ENCODE measurements around the gene SP2. TPM values are rescaled to one million over a fixed set of nuclear protein-coding genes. Genes with fewer than 3 reads are reported as not detected.

The SP2 gene
- total RNA-seq, 6 donors from 2014 or later, result 7.6 to 19.4 (median 13.1) TPM

DNA sequence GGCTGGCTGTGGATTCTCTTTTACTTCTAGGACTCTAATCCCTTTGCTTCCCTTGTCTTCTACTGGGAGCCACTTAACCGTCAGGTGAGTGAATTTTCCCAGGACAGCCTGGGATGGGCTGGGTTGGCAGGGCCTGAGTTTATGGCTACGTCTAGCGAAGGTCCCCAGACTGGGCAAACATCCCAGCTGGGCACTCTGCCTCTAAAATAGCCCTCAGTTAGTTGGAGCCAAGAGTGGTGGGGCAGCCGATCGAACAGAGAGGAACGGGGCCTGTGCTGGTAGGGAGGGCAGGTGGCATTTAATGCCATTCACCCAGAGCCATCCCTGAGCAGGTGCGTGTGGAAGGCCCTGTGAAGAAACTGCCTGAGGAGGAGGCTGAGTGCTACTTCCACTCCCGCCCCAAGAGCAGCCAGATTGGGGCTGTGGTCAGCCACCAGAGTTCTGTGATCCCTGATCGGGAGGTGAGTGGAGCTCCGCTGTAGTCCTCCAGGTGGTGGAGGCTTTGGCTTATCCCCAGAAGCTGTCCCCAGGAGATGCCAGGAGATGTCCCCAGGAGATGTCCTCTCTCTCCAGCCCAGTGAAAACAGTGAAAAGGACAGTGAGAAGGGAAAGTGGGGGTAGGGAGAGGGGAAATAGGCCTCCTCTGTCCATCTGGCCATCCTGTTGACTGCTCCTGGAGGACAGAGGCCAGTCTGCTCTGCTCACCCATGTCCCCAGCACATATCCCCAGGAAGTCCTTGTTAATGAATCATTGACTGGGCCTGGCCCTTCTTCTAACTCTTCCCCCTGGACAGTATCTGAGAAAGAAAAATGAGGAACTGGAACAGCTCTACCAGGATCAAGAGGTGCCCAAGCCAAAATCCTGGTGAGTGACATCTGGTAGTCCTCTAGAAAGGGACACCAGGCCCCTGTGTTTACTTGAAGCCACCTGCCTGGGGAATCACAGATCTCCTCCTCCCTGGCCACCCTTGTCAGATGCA lies 49.8 kb downstream of the SP2 start:
- Histone ChIP-seq H3K9me3 (no peaks in the 10 kb centered on the region), H3K4me3 (no peak overlapping the region), H3K27ac (peak overlapping the region in 2 of 4 donors; percentile 54 to 56), H3K4me1 (peaks cover 26 to 67% (median 47%) of the 10 kb centered on the region in 4 donors), H3K36me3 (peaks cover 0 to 20% (median 5%) of the 10 kb centered on the region in 4 donors), H3K27me3 (no peaks in the 10 kb centered on the region)
- 83 to 89% methylated on average over 10 of the region's 10 CpGs for WGBS, 2 donors
- DNase-seq, result no peak
- TF ChIP-seq CTCF (IDR thresholded peaks at IDR 0.05), result no peak
- TF ChIP-seq POLR2A (IDR thresholded peaks at IDR 0.05), result peak in 1 of 4 donors; percentile 2
- no peak for TF ChIP-seq POLR2AphosphoS5 (IDR thresholded peaks at IDR 0.05)
- TF ChIP-seq EP300 (IDR thresholded peaks at IDR 0.05), result no peak
- ATAC-seq (ENCODE audit: low FRiP score in 2 of 2), result no peak

DNA sequence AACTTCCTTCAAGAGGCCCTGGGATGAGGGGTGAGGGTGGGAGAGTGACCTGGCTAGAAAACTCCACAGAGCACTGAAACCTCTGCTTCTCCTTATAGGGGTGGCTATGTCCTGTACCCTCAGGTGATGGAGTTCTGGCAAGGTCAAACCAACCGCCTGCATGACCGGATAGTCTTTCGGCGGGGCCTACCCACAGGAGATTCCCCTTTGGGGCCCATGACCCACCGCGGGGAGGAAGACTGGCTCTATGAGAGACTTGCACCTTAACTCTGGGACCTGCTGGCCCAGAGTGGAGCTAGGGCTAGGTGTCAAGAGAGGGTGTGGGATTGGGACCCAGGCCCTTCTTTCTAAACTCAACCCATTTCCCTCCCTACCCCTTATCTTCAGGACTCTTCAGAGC lies 50.5 kb downstream of the SP2 start:
- Histone ChIP-seq H3K27ac (peak overlapping the region in 3 of 4 donors; percentile 0 to 56 (median 54)), H3K27me3 (no peaks in the 10 kb centered on the region), H3K4me3 (no peak overlapping the region), H3K36me3 (peaks cover 0 to 26% (median 5%) of the 10 kb centered on the region in 4 donors), H3K4me1 (peaks cover 24 to 71% (median 51%) of the 10 kb centered on the region in 4 donors), H3K9me3 (no peaks in the 10 kb centered on the region)
- DNase-seq, result no peak
- 67 to 86% methylated on average over 2 to 6 of the region's 6 CpGs for WGBS, 2 donors
- no peak for ATAC-seq (ENCODE audit: low FRiP score in 2 of 2)
- TF ChIP-seq EP300 (IDR thresholded peaks at IDR 0.05) (no peak), POLR2A (IDR thresholded peaks at IDR 0.05) (peak in 1 of 4 donors; percentile 11)

DNA sequence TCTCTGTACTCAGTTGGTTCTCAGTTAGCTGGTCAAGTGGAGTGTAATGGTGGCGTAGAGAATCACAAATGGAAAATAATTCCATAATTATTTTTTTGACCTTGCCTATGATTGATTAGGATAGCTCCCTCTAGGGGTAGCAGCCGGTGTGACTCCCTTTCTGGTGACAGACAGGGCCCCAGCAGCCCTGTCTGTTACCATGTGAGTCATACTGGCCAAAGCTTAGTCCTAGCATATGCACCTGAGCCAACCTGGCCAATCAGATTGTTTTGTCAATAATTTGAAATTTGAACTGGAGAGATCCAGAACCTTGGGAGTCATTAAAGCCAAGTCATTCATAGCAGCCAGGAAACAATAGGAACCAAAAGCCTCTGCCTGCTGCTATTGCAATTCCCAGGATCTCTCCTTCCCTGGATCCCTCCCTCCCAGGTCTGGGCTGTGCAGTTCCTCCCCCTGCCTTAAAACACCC lies 50.9 kb downstream of the SP2 start:
- Histone ChIP-seq H3K4me1 (peaks cover 23 to 72% (median 54%) of the 10 kb centered on the region in 4 donors), H3K4me3 (no peak overlapping the region), H3K36me3 (peaks cover 0 to 27% (median 5%) of the 10 kb centered on the region in 4 donors), H3K27ac (peak overlapping the region in 2 of 4 donors; percentile 0 to 54), H3K9me3 (no peaks in the 10 kb centered on the region), H3K27me3 (no peaks in the 10 kb centered on the region)
- WGBS, 2 donors, result 24 to 32% methylated on average over 2 of the region's 2 CpGs
- ATAC-seq (ENCODE audit: low FRiP score in 2 of 2) (peak; percentile 77 to 92), DNase-seq (peak in 1 of 2 donors; percentile 88)
- TF ChIP-seq EP300 (IDR thresholded peaks at IDR 0.05) (no peak), CTCF (IDR thresholded peaks at IDR 0.05) (peak; percentile 56 to 77 (median 74))

- 21 to 49% methylated on average over 5 of the region's 5 CpGs for WGBS, 2 donors
- no peaks in the 10 kb centered on the region for H3K27me3 ChIP-seq
- peak in 1 of 4 donors; percentile 27 for TF ChIP-seq POLR2A (IDR thresholded peaks at IDR 0.05)
- TF ChIP-seq POLR2AphosphoS5 (IDR thresholded peaks at IDR 0.05), result no peak
- H3K9me3 ChIP-seq, result no peaks in the 10 kb centered on the region
- peak overlapping the region; percentile 51 to 89 (median 72) for H3K27ac ChIP-seq
- H3K4me1 ChIP-seq, result peaks cover 18 to 72% (median 49%) of the 10 kb centered on the region in 4 donors
- DNase-seq (no peak), ATAC-seq (ENCODE audit: low FRiP score in 2 of 2) (no peak)
- peaks cover 0 to 27% (median 5%) of the 10 kb centered on the region in 4 donors for H3K36me3 ChIP-seq
- no peak overlapping the region for H3K4me3 ChIP-seq
Observed at GRCh38 chr17:47948706-47949196, 52.7 kb downstream of the SP2 start.

DNA sequence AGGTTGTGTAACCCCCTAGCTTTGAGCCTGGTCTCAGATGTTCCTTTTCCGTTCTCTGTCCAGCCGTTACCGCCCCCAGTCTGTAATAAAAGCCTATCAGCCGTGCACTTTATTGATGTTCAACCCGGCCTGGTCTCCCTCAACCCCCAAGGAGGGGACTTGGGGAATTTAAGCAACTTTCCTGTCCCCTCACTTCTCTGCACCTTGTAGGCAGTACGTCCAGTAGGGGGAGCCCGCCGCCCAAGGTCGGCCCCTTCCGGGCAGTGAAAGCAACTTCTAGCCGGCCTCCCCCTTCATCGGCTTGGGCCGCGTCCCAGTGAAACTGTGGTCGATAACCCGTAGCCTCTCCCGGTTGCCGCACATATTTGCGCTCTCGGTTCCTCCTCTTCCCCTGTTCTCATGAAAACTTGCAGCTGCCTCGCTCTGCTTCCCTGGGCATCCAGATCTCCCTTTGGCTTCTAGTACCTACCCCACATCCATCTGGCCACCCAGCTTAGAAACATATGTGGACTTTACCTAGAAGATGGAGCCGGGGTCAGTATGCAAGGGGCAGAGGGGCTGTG lies 53.2 kb downstream of the SP2 start:
- no peaks in the 10 kb centered on the region for H3K9me3 ChIP-seq
- peak overlapping the region; percentile 51 to 89 (median 72) for H3K27ac ChIP-seq
- peaks cover 0 to 27% (median 5%) of the 10 kb centered on the region in 4 donors for H3K36me3 ChIP-seq
- H3K27me3 ChIP-seq, result no peaks in the 10 kb centered on the region
- 4 to 13% methylated on average over 8 to 22 of the region's 22 CpGs for WGBS, 2 donors
- TF ChIP-seq POLR2A (IDR thresholded peaks at IDR 0.05) (peak in 1 of 4 donors; percentile 47), CTCF (IDR thresholded peaks at IDR 0.05) (peak; percentile 83 to 91 (median 86)), EP300 (IDR thresholded peaks at IDR 0.05) (no peak), POLR2AphosphoS5 (IDR thresholded peaks at IDR 0.05) (peak; percentile 34 to 48)
- H3K4me3 ChIP-seq, result peak overlapping the region in 3 of 4 donors; percentile 7 to 38 (median 38)
- H3K4me1 ChIP-seq, result peaks cover 18 to 74% (median 51%) of the 10 kb centered on the region in 4 donors
- DNase-seq, result peak; percentile 92 to 95
- ATAC-seq (ENCODE audit: low FRiP score in 2 of 2), result peak; percentile 84 to 91

Data from upper lobe of left lung (tissue), 6 donors.